HG02885 (cell line): Measurements from ENCODE around the gene ERC2.

ENCODE experiments used
- ATAC-seq: cut with Tn5 transposase; IDR thresholded peaks from one replicate; pipeline ENCODE4 v1.9.1; 2021; ENCODE audit warnings: mild to moderate bottlenecking; ENCODE audit not compliant: unreplicated experiment, poor library complexity

Gene ERC2

DNA sequence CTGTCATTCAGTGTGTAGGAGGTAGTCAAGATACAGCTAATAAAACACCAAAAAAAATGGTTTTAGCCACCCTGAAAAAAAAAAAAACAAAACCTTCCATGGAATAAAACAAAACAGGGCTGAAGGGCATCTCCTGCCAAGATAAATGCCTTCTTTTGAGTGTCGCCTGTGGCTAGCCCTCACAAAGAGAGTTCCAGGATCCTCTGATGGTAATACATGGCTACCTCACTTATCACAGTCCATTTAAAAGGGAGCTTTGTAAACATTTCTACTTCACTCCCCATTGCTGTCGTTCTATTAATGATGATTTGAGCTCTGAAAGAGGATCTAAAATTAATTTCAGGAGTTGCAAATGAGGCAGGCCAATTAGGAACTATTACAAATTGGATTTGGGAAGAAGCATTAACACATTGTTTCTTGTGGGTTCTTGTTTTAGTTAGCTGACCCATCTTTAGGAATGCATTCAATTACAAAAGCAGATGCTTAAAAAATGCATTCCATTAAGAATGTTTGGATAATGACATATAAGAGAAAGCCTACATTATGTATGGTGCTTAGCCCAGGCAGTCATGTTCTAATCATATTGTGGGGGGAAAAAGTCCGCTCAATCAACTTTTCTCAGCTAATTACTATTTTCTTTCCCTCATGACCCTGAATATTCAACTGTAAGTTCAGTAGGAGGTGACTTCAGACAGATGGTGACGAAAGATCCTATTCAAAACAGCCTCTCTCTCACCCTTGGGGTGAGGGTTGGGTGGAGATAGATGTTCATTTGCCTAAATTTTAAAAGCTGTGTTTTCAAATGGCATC lies 726.0 kb downstream of the ERC2 start:
- ATAC-seq = no peak

DNA sequence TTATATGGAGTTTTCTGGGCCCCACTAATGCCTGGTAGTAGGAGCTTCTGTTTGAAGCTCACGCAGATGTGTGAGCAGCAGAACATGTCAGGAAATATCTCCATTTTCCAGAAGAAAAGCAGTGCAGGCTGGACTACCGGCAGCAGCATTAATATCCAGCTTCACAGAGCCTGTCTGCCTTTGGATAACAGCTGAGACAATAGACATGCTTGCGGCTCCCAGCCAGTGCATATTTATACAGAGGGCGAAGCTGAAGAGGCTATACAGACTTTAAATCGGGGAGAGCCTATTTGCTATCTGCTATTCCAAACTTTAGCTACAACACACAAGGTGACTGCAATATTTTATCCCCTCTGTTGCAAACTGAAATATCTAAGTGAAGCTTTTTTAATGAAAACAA lies 731.1 kb downstream of the ERC2 start:
- no peak for ATAC-seq

DNA sequence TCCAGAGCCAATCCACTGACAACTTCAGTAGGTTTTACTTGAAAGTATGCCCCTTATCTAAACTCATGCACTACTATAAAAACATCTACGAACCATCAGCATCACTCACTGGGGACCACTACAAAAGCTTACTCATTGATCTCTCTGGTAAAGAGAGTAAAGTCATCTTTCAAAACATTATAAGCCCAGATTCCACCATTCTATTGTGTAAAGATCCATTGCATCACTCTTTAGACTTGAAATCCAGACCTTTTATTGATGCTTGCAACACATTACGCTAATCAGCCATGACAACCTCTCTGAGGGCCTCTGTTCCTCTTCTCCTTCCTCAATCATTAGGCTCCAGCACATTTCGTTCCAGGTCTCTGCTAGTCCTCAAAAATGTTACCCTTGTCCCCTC lies 732.3 kb downstream of the ERC2 start:
- ATAC-seq = no peak

DNA sequence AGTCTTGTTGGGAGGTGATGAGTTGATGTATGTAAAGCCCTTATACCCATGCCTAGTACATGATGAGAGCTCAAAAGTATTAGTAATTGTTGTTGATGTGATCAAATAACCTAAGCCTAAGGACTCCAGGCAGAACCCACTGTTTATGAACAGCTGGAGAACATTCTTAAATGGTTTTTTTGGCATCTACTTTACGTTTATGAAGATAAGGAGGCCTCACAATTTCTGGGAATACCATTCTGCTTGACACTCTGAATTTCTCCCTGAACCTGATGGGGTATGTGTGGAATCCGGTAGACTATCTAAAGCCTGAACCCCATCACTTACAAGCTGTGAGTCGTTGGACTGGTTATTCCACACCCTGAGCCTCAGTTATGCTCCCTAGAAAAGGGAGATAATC lies 736.5 kb downstream of the ERC2 start:
- no peak for ATAC-seq

DNA sequence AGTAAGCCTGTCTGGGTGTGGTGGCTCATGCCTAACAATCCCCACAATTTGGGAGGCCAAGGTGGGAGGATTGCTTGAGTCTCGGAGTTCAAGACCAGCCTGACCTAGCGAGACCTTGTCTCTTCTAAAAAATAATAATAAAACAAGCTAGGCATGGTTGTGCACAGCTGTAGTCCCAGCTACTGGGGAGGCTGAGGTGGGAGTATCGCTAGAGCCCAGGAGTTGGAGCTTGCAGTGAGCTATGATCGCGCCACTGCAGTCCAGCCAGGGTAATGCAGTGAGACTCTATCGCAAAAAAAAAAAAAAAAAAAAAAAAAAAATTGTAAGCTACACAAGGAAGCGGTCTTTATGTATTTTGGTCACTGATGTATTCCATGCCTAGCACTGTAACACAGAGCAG lies 738.7 kb downstream of the ERC2 start:
- ATAC-seq = no peak

DNA sequence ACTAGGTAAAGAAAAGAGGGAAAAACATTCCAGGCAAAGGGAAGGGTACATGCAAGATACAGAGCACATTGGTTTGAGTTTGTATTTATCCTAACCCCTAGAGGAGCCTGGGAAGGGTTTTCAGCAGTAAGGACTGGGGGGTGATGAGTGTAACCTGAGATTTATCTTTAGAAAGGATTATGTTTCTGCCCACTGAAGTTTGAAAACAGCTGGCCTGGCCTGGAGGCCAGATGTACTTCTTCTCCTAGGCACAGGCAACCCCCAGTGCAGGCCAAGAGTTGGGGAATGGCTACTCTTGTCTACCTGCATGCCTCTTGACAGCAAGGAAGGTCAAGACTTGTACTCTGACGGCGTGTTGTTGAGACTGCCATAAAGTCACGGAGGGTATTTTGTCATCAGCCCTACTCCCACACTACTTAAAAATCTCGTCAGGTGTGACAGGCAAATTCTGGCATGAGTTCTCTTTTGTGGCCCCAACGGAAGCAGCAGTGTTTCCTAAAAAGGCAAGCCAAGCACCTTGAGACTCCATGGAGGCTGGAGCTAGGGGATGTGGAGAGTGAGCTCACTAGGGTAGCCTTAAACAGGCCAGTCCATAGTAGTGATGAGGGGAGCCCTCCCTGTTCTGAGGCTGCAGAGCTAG lies 739.7 kb downstream of the ERC2 start:
- ATAC-seq = no peak

- ATAC-seq = no peak
Observed at GRCh38 chr3:55726501-55726775, 741.8 kb downstream of the ERC2 start.

DNA sequence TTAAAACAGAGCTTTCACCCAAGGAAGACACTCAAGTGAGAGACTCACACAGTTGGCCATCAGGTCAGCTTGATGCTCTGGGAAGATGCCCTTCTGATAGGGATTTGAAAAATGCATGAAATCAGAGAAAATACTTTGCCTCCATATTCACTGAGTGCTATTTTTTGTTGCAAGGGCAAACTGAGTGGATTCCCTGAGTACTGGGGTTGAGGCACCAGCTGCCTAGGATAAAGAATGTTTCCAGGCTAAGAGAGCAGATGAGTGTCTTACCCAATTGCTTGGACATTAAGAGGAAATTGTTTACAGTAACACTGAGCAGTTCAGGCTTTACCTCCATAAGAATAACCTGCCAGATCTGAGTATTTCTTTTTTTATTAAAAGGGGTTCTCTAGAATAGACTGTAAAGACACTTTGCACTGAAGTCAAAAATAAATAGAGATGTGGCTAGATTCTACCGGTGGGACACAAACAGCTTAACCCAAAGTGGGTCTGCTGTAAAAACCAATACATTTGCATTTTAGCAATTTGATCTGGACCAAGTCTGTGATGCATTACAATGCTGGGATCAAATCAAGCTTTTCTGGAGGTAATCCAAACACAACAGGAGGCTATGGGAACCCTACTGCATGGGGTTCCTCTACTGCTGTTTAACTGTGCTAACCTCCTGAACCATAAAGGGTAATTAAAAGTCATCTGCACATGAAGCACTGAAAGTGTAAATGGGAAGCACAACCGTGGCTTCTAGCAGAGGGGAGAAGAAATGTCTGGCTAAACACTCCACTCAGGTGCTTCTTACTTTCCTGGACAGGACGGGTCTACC lies 742.4 kb downstream of the ERC2 start:
- ATAC-seq = no peak

GRCh38 chr3:55724821-55725220 lies 743.4 kb downstream of the ERC2 start:
- ATAC-seq = peak; percentile 68

GRCh38 chr3:55724407-55724784 lies 743.9 kb downstream of the ERC2 start:
- ATAC-seq = no peak

GRCh38 chr3:55723653-55724406 lies 744.4 kb downstream of the ERC2 start:
- no peak for ATAC-seq

DNA sequence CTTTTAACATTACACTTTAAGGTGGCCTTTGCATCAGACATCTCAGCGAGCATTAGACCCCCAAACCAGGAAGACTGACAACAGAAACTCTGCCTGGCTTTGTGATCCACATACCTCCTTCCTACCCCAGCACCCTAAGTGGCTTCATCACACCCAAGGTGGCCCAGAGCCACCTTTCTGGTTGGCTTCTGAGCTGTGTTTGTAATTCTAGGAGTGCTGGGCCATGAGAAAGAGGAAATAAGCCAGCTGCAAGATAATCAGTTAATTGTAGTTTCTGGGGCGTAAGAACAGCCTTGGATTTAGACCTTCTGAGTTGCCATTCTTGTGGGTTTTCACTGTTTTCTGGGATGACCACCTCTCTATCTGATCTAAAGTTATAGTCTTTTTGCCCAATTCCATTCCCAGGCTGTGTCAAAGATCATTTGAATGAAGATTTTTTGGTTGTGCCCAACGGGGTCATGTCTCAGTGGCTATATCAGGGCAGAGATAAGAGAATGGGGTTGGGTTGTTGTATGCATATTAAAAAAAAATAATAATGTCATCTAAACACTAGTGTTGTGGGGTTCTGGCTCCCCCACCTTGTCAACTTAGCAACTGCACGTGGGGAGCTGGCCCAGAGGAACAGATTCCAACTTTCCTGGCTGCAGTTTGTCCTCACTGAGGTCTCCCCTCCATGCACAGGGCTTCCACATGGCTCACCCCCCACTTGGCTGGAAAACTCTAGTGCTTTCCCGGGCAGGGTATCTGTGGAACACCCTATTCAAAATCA lies 746.4 kb downstream of the ERC2 start:
- ATAC-seq = no peak

DNA sequence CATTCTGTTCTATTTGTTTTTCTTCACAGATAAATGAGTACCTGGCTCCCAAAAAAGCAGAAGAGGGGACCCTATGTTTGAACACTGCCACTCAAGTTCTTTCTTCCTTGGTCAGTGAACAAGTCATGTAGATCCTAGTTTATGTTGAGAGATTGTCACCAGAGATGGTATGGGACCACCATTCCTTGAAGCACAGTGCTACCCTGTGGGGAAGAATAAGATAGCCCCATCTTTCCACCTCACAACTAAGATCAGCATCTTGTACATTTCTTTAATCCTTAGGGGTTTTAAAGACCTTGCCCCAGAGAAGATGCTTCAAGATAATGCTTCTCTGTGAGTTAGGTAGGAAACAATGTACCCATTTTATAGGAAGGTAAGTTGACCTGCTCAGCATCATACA lies 747.7 kb downstream of the ERC2 start:
- ATAC-seq = peak; percentile 36

DNA sequence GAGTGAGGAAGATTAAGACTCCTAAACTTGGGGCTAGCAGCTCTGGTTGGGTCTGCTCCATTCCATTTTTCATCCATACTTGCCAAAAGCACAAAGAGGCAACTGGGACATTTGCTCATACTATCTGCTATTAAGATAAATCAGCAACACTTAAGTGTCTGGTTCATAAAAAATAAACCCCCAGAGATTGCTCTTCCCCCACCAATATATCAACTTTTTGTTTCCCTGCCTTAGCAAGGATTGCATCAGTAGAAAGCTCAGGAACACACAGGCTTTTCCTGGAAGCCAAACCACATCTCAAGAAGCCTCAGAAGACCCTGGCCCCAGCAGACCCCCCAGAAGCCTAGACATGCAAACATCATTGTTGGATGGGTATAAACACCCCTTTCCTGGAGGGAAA lies 748.8 kb downstream of the ERC2 start:
- ATAC-seq = no peak

GRCh38 chr3:55719006-55719405 lies 749.3 kb downstream of the ERC2 start:
- ATAC-seq = no peak

- ATAC-seq = no peak
Observed at GRCh38 chr3:55718521-55718921, 749.7 kb downstream of the ERC2 start.

DNA sequence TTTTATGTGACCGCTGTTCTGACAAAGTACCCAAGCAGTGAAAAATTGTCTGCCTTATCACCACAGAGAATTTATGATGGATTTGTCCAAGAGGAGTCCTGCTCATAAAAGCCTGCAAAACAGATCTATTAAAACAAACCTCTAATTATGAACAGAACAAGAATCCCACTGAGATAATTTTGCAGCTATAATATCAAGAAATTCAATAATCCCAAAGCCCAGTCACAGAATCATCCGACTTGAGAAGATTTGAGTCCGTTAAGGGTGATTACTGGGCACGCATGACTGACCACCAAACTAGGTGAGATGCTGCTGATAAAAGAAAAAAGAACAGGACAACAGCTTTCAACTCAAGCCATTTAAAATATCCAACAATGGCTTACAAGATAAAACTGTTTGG lies 750.2 kb downstream of the ERC2 start:
- no peak for ATAC-seq

DNA sequence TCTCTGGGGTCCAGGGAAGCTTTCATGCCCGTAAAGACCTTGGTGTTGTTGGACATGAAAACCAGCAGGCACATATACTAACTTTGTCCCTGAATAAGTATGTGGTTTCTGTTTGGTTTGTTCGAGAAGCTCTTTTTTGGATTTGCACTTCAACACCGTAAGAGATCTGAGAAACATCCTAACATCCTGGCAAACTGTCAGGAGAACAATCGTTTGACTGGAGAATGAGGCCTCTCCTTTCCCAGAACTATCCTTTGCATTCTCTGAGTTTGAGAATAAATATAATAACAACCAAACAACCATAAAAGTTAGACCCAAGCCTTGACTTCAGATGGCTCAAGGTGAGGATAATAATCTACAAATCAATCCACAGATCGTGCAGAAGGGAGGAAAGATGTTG lies 750.8 kb downstream of the ERC2 start:
- ATAC-seq = no peak

- ATAC-seq = peak; percentile 46
Observed at GRCh38 chr3:55716611-55717225, 751.5 kb downstream of the ERC2 start.

DNA sequence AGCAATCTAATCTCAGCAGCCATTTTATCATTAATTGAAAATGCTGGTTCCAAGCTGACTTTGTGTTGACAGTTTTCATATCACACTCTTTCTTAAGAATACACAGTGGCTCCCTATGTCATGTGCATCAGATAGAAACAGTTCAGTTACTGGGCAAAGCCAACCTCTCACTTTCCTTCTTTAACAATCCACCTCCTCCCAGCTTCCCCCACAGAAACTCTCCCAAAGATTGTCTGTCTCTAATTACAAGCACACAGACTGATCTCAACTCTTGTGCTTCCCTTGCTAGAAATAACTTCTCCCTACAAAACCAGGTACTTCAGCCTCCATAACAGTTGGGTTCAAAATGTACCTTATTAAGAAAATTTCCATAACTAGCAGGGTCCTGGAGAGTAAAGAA lies 752.2 kb downstream of the ERC2 start:
- ATAC-seq = no peak
